Epithelial cell of esophagus (primary cell): ENCODE results near the gene GSTM1.
"Not testable (repeated sequence)": the region's sequence is repeated elsewhere in the genome, so short reads cannot be mapped to it uniquely, and the experiment has no call there.

ENCODE experiments used
- DNase-seq: peaks from one replicate; pipeline ENCODE4 v3.0.0; 2010; ENCODE audit warnings: low read depth
- H3K4me3 ChIP-seq: 2 replicates; pipeline ENCODE4 v1.5.1; 2011; ENCODE audit warnings: mild to moderate bottlenecking, low read length, control low read depth
- TF ChIP-seq, protein P1 (sequence below): IDR thresholded peaks from 2 replicates; pipeline ENCODE4 v1.5.1; 2011; ENCODE audit warnings: low read depth, mild to moderate bottlenecking, low read length, control low read depth, inconsistent platforms; ENCODE audit not compliant: insufficient read depth; ENCODE audit errors: missing control alignments

GSTM1 gene

DNA sequence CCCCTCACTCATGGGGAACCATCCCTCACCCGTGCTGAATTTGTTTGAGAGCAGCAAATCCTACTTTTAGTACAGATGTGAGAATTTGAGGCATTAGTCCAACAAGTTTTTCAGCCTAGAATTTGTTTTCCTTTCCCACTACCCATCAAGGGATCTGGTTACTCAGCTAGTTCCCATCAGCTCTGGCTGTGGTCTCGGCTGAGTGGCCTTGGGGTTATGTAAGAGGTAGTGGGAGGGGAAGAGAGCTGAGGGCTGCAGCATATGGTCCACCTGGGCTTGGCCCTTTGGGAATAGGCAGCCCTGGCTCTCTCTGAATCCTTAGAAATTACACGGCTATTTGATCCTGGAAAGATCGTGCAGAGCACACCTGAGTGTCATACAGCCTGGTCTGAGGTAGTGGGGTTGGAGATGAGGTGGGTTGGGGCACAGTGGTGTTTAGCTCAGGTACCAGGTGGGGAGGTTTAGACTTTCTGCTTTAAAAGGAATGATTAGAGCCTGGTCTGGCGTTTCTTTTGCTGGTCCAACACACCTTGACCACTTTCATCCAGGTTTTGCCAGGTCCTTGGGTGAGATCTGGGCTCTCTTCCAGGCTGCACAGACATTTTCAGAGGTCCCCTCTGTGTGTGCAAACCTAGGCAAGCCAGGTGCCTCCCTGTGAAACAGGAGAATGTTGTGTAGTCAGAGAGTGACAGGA lies 27.5 kb upstream of the GSTM1 start:
- H3K4me3 ChIP-seq = no peak overlapping the region
- TF ChIP-seq, protein P1, sequence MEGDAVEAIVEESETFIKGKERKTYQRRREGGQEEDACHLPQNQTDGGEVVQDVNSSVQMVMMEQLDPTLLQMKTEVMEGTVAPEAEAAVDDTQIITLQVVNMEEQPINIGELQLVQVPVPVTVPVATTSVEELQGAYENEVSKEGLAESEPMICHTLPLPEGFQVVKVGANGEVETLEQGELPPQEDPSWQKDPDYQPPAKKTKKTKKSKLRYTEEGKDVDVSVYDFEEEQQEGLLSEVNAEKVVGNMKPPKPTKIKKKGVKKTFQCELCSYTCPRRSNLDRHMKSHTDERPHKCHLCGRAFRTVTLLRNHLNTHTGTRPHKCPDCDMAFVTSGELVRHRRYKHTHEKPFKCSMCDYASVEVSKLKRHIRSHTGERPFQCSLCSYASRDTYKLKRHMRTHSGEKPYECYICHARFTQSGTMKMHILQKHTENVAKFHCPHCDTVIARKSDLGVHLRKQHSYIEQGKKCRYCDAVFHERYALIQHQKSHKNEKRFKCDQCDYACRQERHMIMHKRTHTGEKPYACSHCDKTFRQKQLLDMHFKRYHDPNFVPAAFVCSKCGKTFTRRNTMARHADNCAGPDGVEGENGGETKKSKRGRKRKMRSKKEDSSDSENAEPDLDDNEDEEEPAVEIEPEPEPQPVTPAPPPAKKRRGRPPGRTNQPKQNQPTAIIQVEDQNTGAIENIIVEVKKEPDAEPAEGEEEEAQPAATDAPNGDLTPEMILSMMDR = no peak
- DNase-seq = no peak

DNA sequence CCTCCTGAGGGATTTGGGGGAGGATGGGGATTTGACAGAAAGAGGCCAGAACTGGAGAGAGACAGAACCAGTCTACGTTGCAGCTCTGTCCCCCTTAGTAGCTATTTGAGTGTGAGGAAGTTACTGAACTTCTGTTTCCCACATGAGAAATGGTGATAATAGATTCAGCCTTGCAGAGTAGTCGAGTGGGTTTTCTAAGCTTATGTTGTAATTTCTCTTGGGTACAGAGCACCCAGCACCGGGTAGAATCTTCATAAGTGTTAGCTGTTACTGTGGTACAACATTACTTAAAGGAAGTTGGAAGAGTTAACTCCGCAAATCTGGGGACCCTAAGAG lies 27.0 kb upstream of the GSTM1 start:
- not testable (repeated sequence) for H3K4me3 ChIP-seq, DNase-seq

DNA sequence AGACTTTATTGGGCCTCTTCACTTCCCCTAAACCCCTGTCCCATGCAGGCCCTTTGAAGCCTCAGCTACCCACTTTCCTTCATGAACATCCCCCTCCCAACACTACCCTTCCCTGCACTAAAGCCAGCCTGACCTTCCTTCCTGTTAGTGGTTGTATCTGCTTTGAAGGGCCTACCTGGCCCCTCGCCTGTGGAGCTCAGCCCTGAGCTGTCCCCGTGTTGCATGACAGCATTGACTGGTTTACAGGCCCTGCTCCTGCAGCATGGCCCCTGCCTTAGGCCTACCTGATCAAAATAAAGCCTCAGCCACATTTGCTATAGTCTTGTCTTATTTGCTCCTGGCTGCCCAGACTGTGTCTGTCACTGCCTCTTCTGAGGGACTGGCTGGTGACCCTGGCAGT lies 26.2 kb upstream of the GSTM1 start:
- no peak for DNase-seq
- TF ChIP-seq, protein P1 = no peak

DNA sequence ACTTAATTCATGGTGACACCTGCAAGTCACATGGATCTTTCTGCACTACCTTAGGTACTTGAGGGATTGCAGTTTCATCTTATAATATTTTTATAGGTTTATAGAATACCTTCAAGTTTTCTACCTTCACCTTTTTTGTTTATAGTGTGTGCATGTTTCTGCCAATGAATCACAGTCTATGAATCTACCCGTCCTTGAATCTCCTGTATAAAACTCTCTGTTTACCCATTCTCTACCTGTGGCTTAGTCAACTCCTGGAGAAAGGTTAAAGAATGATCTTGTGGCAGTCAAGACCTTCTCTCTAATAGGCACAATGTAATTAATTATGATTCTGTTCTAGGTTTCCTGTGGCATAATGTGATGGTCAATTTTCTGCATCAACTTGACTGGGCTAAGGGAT lies 22.9 kb upstream of the GSTM1 start:
- peak; percentile 29 for DNase-seq
- TF ChIP-seq, protein P1 = no peak
- H3K4me3 ChIP-seq = no peak overlapping the region

More for the DNA sequence above, 26.2 kb upstream of the GSTM1 start:
- H3K4me3 ChIP-seq = no peak overlapping the region

DNA sequence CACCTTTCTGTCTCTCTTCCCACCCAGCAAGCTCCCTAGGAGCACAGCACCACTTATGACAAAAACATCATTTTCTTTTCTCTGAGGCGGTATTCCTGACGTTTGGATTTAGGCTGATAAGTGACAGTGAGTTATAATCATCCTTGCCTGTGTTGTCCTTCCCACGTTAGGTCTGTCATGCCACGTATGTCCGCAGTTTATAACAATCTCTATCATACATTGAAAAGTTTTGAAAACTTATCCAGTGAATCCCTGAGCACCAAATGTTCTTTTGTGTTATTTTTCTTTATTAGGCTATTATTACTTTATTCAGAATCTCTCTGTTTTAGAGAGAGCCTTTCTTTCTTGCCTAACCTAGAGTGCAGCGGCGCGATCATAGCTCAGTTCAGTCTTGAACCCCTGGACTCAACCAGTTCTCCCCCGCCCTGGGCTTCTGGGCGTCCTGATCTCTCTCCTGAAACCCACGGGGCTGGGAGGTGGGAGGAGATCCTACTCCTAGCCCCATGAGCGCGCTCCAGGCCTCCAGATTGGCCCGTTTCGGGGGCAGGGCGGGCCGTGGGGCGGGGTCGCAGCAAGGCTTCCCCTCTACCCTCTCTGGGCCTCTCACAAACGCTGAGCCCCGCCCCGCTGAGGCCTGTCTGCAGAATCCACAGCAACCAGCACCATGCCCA lies 20.0 kb upstream of the GSTM1 start, which contains the start of gene GSTM2:
TSS of gene GSTM2 (plus strand) at position 606 of the 671 bp plus-strand sequence. CDS start at position 665, 59 bp downstream.
- DNase-seq = peak; percentile 72
- H3K4me3 ChIP-seq = peak within 1 kb of the TSS; percentile 28
- TF ChIP-seq, protein P1 = no peak

DNA sequence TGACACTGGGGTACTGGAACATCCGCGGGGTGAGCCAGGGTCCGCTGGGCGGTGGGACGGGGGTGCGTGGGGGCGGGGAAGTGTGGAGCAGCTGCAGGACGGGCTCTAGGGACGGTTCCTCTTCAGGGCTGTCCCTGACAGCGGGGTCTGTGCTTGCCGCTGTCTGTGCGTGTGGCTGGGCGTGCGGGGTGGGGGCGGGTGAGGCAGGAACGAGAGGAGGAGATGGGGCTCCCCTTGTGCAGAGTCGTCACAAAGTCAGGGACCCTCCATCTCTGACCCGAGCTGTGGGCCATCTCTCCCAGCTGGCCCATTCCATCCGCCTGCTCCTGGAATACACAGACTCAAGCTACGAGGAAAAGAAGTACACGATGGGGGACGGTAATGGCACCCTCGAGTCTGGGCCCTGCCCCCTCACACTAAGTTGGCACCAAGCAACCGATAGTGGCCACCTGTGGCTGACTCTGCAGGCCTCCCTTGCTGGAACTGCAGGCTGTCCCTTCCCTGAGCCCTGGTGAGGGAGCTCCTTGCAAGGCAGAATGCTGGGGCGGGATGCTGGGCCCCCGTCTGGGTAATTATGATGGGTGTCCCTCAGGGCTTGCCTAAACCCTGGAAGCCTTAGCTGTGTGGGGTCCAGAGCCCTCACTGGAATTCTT lies 19.4 kb upstream of the GSTM1 start:
- peak overlapping the region; percentile 28 for H3K4me3 ChIP-seq
- DNase-seq = no peak
- TF ChIP-seq, protein P1 = no peak

DNA sequence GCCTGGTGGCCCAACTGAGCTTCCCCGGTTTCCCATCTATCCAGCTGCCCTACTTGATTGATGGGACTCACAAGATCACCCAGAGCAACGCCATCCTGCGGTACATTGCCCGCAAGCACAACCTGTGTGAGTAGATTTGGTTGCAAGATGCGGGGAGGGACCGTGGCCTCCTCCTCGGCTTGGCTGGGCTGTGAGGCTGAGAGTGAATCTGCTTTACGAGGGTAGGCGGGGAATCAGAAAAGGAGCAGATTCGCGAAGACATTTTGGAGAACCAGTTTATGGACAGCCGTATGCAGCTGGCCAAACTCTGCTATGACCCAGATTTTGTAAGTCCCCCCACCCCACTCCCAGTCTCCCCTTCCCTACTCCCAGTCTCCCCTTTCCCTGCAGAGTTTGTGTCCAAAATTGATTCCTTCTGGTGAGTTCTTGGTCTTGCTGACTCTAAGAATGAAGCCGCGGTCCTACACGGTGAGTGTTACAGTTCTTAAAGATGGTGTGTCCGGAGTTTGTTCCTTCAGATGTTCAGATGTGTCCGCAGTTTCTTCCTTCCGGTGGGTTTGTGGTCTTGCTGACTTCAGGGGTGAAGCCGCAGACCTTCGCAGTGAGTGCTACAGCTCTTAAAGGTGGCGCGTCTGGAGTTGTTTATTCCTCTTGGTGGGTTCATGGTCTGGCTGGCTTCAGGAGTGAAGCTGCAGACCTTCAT lies 18.2 kb upstream of the GSTM1 start:
- no peak for DNase-seq
- TF ChIP-seq, protein P1 = no peak
- H3K4me3 ChIP-seq = no peak overlapping the region

DNA sequence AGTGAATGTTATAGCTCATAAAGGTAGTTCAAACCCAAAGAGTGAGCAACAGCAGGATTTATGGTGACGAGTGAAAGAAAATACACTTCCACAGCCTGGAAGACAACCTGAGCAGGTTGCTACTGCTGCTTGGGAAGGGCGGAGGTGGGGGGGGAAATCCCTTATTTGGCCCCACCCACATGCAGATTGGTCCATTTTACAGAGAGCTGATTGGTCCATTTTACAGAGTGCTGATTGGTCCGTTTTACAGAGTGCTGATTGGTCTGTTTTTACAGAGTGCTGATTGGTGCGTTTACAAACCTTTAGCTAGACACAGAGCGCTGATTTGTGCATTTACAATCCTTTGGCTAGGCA lies 17.7 kb upstream of the GSTM1 start:
- H3K4me3 ChIP-seq, DNase-seq: not testable (repeated sequence)
